ENCODE data around the gene PTPRG. TPM values are rescaled to one million over a fixed set of nuclear protein-coding genes. Genes with fewer than 3 reads are reported as not detected.

Gene PTPRG
- total RNA-seq, 1 experiment from 2014 or later = not detected

DNA sequence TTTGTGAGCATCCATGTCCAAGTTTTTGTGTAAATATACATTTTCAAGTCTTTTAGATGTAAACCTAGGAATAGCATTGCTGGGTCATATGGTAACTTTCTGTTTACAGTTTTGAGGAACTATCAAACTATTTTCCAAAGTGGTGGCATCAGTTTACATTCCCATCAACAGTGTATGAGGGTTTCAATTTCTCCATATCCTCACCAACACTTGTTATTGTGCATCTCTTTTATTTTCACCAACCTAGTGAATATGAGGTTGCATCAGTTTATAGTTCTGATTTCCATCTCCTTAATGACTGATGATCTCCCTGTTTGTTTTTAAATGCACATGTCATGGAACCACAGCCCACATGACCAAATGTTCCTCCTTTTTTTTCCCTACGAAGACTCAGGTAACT is 610.8 kb downstream of the PTPRG start:
- no peak for DNase-seq (ENCODE audit: low spot score)

- no peak for DNase-seq (ENCODE audit: low spot score)
Observed at GRCh38 chr3:62173939-62174515, 612.7 kb downstream of the PTPRG start.

- DNase-seq (ENCODE audit: low spot score) = no peak
Observed at GRCh38 chr3:62175161-62175560, 613.8 kb downstream of the PTPRG start.

- DNase-seq (ENCODE audit: low spot score) = no peak
Observed at GRCh38 chr3:62178032-62178431, 616.7 kb downstream of the PTPRG start.

- no peak for DNase-seq (ENCODE audit: low spot score)
Observed at GRCh38 chr3:62178739-62179600, 617.6 kb downstream of the PTPRG start.

DNA sequence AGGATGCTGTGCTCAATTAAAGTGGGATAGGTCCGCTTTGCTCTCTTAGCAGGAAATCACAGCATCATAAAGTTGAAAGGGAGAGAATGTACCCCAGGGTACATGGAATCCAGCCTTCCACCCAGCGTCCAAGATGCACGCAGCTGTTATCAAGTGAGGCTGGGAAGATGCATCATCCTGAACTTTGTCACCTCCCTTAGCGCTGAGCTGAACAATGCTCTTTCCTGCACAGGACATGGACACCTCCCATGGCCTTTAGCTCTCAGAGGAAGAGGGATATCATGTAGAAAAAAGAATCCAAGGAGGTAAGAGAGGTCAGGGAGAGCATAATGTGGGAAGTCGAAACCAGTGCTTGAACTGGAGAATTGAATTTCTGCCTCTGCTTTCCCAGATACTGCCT is 619.1 kb downstream of the PTPRG start:
- DNase-seq (ENCODE audit: low spot score) = no peak

GRCh38 chr3:62183087-62183486 is 621.7 kb downstream of the PTPRG start:
- DNase-seq (ENCODE audit: low spot score) = no peak

- DNase-seq (ENCODE audit: low spot score) = no peak
Observed at GRCh38 chr3:62183969-62184368, 622.6 kb downstream of the PTPRG start.

- no peak for DNase-seq (ENCODE audit: low spot score)
Observed at GRCh38 chr3:62184559-62184958, 623.2 kb downstream of the PTPRG start.

GRCh38 chr3:62187022-62187431 is 625.7 kb downstream of the PTPRG start:
- DNase-seq (ENCODE audit: low spot score) = peak; percentile 4

GRCh38 chr3:62188681-62189375 is 627.5 kb downstream of the PTPRG start:
- peak; percentile 65 for DNase-seq (ENCODE audit: low spot score)

DNA sequence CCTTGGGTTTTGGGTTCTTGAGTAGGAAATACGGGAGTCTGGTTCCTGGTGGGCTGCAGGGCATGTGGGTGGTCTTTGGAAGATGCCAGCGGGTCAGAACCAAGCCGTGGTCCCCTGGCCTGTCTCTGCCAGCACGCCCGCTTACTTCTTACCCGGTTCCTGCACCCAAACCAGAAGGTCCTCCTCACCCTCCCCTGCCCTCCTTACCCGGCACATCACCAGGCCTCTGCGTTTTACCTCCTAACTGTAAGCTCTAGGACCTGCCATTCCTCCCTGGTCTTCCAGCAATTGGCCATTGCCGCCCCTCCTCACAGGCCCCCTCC is 628.0 kb downstream of the PTPRG start:
- DNase-seq (ENCODE audit: low spot score) = no peak

DNA sequence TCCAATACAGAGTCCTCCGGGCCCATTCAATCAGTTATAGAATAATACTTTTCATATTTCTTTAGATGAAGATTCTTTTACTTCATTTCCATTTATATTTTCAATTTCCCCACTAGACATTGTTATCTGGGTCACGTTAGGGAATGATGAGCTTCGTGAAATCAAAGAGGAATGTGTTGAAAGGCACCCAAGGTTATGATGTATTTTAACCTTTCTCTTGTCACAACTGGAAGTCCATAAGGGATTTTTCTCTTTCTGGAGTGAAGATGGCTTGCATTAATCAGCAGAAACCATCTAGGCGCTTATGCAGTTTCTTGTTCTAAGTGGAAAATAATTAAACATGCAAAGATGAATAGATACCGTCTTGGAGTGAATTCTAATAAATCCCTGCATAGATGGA is 631.5 kb downstream of the PTPRG start:
- DNase-seq (ENCODE audit: low spot score) = no peak

DNA sequence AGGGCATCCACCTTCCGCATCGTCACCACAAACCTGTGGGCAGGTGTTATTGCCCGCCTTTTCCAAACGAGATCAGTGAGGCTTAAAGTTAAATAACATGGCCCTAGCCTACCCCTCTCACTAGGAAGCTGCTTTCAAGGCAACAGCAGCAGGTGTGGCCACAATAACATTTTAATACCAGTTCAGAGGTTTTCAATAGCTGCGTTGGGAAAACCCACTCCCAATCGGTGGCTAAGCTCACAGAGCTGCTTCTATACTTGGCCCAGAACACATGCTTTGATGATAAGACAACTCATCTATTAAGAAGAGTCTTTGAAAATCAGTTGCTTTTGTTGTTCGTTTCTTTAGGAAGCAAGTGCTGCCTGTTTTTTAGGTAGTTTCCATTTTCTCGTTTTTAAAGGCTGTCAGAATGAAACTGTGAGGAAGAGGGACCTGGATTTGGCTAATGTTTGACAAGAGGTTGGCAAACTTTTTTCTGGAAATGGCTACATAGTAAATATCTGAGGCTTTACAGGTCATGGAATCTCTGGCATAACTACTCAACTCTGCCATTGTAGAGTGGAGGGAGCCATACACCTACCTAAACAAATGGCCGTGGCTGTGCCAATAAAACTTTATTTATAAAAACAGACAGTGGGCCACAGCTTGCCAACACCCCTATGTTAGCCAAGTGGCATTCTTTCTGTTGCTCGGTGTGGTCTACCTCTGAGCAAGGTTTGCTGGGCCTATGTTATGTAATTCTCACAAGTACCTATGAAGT is 632.4 kb downstream of the PTPRG start:
- DNase-seq (ENCODE audit: low spot score) = no peak

DNA sequence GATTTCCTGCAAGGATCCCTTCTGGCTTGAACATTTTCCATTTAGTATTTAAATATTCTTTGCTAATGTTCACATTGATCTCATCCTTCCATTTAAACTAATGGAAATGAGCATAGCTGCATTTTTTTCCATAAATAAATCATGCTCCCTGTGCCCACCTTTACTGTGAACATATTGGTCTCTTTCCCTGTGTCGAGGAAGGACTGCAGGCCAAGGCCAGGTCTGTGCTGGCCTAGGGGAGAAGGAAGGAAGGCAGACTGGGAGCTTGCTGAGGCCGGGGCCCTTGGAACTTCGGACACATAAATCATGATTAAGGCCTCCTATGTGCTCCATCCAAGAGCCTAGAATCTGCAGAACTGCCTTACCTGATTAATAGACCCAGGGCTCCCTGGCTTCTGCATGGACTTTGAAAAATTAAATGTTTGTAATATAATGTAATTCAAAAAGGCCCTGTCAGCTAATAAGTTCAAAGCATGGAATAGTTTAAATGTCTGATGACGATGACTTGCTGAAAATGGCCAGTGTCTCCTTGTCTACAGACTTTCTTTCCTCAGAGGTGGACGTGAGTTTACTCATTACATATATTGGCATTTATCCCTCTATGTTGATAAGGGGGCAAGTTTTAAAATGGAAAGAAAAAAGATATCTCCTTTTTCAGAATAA is 636.1 kb downstream of the PTPRG start:
- DNase-seq (ENCODE audit: low spot score) = no peak

DNA sequence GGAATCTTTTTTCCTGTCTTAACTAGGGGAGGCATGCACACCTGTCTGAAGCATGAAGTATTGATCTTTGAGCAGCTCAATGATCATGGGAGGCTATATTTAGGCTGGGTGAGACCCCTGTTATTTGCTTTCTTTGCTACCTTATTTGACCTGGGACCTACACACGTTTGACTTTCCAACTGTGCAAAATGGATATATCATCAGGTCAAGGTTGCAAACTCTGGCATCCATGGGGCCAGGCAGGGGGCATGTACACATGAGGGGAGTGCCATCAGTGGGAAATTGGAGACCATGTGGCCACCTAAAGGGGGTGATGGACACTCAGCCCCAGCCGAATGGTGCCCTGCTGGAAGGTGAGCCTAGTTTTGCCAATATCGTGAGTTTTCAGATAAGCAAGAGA is 637.8 kb downstream of the PTPRG start:
- DNase-seq (ENCODE audit: low spot score) = no peak

DNA sequence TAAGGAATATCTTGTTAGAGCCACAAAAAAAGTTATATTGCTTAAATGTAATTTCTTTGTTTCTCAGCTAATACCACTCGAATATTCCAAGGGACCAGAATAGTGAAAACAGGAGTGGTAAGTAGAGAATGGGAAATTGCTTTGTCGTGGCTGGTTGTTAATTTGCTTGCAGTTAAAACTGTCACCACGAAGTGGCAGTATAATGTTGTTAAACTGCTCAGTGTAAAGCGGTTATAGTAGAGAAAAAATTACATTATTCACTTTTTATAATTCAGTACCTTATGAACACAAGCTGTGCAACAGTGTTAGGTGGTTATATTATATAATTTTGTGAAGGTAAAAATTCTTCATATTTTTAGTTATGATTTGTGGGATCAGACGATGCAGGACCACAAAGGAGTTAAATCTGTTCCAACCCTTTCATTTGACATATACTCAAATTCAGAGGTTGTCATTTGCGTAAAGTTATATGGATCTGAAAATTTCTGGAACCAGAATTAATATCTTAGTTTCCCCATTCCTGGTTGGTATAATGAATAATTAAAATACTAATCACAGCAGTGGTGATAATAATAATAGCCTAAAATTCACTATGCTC is 640.2 kb downstream of the PTPRG start:
- DNase-seq (ENCODE audit: low spot score) = peak; percentile 27

DNA sequence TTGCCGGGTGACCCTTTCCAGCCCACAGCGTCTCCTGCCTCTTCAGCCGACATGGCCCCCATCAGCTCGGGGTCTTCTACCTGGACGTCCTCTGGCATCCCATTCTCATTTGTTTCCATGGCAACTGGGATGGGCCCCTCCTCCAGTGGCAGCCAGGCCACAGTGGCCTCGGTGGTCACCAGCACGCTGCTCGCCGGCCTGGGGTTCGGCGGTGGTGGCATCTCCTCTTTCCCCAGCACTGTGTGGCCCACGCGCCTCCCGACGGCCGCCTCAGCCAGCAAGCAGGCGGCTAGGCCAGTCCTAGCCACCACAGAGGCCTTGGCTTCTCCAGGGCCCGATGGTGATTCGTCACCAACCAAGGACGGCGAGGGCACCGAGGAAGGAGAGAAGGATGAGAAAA is 641.8 kb downstream of the PTPRG start:
- DNase-seq (ENCODE audit: low spot score) = no peak

DNA sequence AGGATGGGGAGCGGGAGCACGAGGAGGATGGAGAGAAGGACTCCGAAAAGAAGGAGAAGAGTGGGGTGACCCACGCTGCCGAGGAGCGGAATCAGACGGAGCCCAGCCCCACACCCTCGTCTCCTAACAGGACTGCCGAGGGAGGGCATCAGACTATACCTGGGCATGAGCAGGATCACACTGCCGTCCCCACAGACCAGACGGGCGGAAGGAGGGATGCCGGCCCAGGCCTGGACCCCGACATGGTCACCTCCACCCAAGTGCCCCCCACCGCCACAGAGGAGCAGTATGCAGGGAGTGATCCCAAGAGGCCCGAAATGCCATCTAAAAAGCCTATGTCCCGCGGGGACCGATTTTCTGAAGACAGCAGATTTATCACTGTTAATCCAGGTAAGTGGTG is 642.2 kb downstream of the PTPRG start:
- no peak for DNase-seq (ENCODE audit: low spot score)

- DNase-seq (ENCODE audit: low spot score) = no peak
Observed at GRCh38 chr3:62207197-62207596, 645.8 kb downstream of the PTPRG start.

- no peak for DNase-seq (ENCODE audit: low spot score)
Observed at GRCh38 chr3:62208385-62208784, 647.0 kb downstream of the PTPRG start.

Measured in HT-29 (cell line).